Stomach (tissue), 9 donors: ENCODE measurements around the gene SLC38A10. TPM values are rescaled to one million over a fixed set of nuclear protein-coding genes. Genes with fewer than 3 reads are reported as not detected.

Source experiments
- DNase-seq, 2 donors: peaks; one replicate each; pipeline versions ENCODE4 v3.0.0 to v3.0.0-alpha.2; 2013 to 2019
- H3K27ac ChIP-seq, 5 donors: fragments of 200-600 bp in 4 of 5; sonication (generic) in 4 of 5; one replicate each; pipeline ENCODE4 v1.5.1; 2013 to 2019; ENCODE audit warnings: mild to moderate bottlenecking in 1 of 5, moderate library complexity in 1 of 5
- H3K27me3 ChIP-seq, 3 donors: fragments of 200-600 bp; sonication (generic); one replicate each; pipeline ENCODE4 v1.5.1; 2017 to 2019; ENCODE audit warnings: mixed run types in 1 of 3
- H3K36me3 ChIP-seq, 4 donors: fragments of 200-600 bp; sonication (generic); 1 replicate in 3 of 4; 2 replicates in 1 of 4; pipeline ENCODE4 v1.5.1; 2016 to 2019
- H3K4me1 ChIP-seq, 4 donors: fragments of 200-600 bp; sonication (generic); one replicate each; pipeline ENCODE4 v1.5.1; 2016 to 2019
- H3K4me3 ChIP-seq, 4 donors: fragments of 200-600 bp; sonication (generic) in 3 of 4; one replicate each; pipeline ENCODE4 v1.5.1; 2016 to 2019; ENCODE audit warnings: mild to moderate bottlenecking in 1 of 4
- H3K9me3 ChIP-seq, 4 donors: fragments of 200-600 bp; sonication (generic); one replicate each; pipeline ENCODE4 v1.5.1; 2016 to 2019
- EP300 ChIP-seq: sonication (generic); formaldehyde crosslinking; IDR thresholded peaks from one replicate; pipeline ENCODE4 v1.6.1; 2017; ENCODE audit warnings: antibody characterized with exemption
- POLR2A ChIP-seq, 4 donors: fragments of 450-650 bp; IDR thresholded peaks; one replicate each; pipeline ENCODE4 v1.6.1; 2016; ENCODE audit warnings: antibody characterized with exemption in 4 of 4, control low read depth in 2 of 4, mild to moderate bottlenecking in 1 of 4, moderate library complexity in 1 of 4
- POLR2AphosphoS5 ChIP-seq, 3 donors: sonication (generic); formaldehyde crosslinking; IDR thresholded peaks; one replicate each; pipeline ENCODE4 v1.6.1; 2016; ENCODE audit warnings: antibody characterized with exemption in 3 of 3
- WGBS, 5 donors: extraction: QIAGEN DNeasy Blood & Tissue Kit in 3 of 5; methylation state at CpG; one replicate each; pipeline versions ENCODE4 v1.1.5 to v1.1.7; 2013 to 2018; 5-methylcytosine and 5-hydroxymethylcytosine counted together
- intact Hi-C: fragments of 100-400 bp; cut with DNase I; formaldehyde crosslinking; loops from one replicate; pipeline ENCODE4 v1.15.1; 2023; ENCODE audit warnings: low total_unique reads
- polyA plus RNA-seq, 3 donors: library from polyadenylated mRNA; stranded (reverse); fragments of 200-250 nt; gene quantifications; one replicate each; pipeline ENCODE4 v1.2.3, GENCODE V29; 2013
- total RNA-seq, 5 donors: library from RNA; depleted of rRNA; stranded (reverse); fragments of >200 nt; gene quantifications; one replicate each; pipeline versions ENCODE4 v1.1.0 to v1.2.3, GENCODE V29; 2014 to 2016
- TF ChIP-seq, protein P1 (sequence below), 7 experiments: fragments of 450-650 bp in 4 of 7; fragments of 200-600 bp in 3 of 7; sonication (generic) in 3 of 7; IDR thresholded peaks; one replicate each; pipeline ENCODE4 v1.5.1; 2016 to 2019; ENCODE audit warnings: antibody characterized with exemption in 7 of 7, control low read depth in 2 of 7, mild to moderate bottlenecking in 1 of 7
- donor health status: healthy with polysubstance abuse.
- donor health status: Bipolar disorder and iron deficiency.
- donor health status: healthy.

Gene SLC38A10
- total and polyA plus RNA-seq, 8 donors, result 18.6 to 140 (median 67.3) TPM

DNA sequence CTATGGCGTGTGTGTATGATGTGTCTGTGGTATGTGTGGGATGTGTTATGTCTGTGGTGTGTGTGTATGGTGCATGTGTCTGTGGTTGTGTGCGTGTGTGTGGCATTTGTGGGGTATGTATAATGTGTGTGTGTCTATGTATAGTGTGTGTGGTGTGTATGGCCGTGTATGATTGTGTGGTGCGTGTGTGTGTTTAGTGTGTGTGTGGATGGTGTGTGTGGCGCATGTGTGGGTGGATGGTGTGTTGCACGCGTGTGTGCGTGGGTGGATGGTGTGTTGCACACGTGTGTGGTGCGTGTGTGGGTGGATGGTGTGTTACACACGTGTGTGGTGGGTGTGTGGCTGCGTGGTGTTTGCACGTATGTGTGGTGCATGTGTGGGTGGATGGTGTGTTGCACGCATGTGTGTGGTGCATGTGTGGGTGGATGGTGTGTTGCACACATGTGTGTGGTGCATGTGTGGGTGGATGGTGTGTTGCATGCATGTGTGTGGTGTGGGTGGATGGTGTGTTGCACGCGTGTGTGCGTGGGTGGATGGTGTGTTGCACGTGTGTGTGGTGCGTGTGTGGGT is 5.6 kb upstream of the SLC38A10 start:
- no peaks in the 10 kb centered on the region for H3K9me3 ChIP-seq
- intact Hi-C loops, result loop anchor here (10.0 kb wide), 1 partner anchor 184 kb away; no protein-coding TSS in a partner anchor
- 85 to 96% (median 91%) methylated on average over 19 of the region's 19 CpGs for WGBS, 5 donors
- H3K36me3 ChIP-seq, result no peaks in the 10 kb centered on the region
- no peaks in the 10 kb centered on the region for H3K27me3 ChIP-seq
- H3K4me3 ChIP-seq, result no peak overlapping the region
- no peak overlapping the region for H3K27ac ChIP-seq
- H3K4me1 ChIP-seq, result peaks cover 5 to 8% (median 8%) of the 10 kb centered on the region in 4 donors
- DNase-seq, result no peak
- TF ChIP-seq, protein P1, sequence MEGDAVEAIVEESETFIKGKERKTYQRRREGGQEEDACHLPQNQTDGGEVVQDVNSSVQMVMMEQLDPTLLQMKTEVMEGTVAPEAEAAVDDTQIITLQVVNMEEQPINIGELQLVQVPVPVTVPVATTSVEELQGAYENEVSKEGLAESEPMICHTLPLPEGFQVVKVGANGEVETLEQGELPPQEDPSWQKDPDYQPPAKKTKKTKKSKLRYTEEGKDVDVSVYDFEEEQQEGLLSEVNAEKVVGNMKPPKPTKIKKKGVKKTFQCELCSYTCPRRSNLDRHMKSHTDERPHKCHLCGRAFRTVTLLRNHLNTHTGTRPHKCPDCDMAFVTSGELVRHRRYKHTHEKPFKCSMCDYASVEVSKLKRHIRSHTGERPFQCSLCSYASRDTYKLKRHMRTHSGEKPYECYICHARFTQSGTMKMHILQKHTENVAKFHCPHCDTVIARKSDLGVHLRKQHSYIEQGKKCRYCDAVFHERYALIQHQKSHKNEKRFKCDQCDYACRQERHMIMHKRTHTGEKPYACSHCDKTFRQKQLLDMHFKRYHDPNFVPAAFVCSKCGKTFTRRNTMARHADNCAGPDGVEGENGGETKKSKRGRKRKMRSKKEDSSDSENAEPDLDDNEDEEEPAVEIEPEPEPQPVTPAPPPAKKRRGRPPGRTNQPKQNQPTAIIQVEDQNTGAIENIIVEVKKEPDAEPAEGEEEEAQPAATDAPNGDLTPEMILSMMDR (IDR thresholded peaks at IDR 0.05), result no peak
- TF ChIP-seq POLR2A (IDR thresholded peaks at IDR 0.05) (no peak), EP300 (no peak), POLR2AphosphoS5 (IDR thresholded peaks at IDR 0.05) (no peak)

DNA sequence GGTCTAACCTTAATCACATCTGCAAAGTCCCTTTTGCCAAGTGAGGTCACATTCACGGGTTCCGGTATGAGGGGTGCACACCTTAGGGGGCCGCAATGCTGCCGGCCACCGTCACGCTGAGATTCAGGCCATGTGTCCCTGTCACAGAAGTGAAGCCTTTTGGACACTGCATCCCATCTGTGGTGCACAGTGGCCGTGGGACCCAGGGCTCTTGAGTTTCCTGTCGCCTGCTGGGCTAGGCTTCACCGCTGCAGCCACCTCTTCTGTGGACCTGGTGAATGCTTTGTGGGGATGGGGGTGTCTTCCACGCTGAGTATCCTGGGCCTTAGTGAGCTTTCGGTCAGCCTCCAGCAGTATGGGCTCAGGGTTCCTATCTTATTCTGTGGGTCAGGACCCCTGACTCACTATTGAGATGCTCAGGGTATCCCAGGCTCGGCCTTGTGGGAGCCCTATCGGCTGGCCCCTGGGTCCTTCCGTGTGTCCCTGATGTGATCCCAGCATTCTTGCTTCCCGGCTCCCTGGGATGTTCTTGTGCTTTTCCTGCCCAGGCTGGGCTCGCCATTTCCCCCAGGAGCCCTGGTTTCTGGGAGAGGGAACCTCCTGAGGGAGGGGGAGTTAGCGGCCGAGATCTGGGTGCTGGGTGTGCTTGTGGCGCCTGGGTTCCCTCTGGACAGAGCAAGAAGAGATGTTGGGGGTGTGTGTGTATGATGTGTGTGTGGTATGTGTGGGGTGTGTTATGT is 4.9 kb upstream of the SLC38A10 start:
- intact Hi-C loops, result loop anchor here (10.0 kb wide), 1 partner anchor 185 kb away; no protein-coding TSS in a partner anchor
- Histone ChIP-seq H3K9me3 (no peaks in the 10 kb centered on the region), H3K4me1 (peaks cover 6 to 11% (median 11%) of the 10 kb centered on the region in 4 donors), H3K36me3 (no peaks in the 10 kb centered on the region), H3K27ac (peak overlapping the region in 1 of 5 donors; percentile 51), H3K4me3 (no peak overlapping the region), H3K27me3 (no peaks in the 10 kb centered on the region)
- 93 to 97% (median 94%) methylated on average over 17 to 19 of the region's 19 CpGs for WGBS, 5 donors
- DNase-seq, result no peak
- no peak for TF ChIP-seq EP300

DNA sequence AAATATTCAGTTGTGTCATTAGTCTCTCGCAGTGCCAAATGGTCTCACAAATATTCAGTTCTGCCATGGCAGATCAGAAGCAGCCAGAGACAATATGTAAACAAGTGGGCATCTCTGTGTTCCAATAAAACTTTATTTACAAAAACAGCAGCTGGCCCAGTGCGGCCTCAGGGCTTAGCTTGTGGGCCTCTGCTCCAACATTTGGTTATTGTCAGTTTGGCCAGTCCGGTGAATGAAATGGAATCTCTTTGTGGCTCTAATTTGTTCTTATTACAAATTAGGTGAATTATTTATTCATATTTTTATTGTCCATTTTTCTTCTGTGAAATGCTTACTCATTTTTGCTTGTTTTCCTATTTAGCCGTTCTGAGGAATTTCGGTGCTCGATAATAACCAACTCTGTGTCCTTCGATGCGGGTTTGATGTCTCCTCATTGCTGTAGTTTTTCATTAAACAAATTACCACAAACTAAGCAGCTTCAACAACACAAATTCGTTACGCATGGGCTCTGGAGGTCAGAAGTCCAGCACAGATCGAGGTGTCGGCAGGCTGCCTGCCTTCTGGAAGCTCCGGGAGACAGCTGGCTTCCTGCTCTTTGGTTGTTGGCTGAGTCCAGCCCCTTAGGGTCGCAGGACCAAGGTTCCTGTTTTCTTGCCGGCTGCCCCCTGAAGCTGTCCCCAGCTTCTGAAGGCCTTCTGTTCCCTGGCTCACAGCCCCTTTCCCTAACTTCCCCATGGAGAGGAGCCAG is 4.1 kb upstream of the SLC38A10 start:
- no peak for DNase-seq
- peak overlapping the region in 2 of 5 donors; percentile 13 to 51 for H3K27ac ChIP-seq
- H3K9me3 ChIP-seq, result no peaks in the 10 kb centered on the region
- TF ChIP-seq, protein P1 (IDR thresholded peaks at IDR 0.05), result no peak
- TF ChIP-seq POLR2AphosphoS5 (IDR thresholded peaks at IDR 0.05), result no peak
- TF ChIP-seq POLR2A (IDR thresholded peaks at IDR 0.05), result no peak
- no peak for TF ChIP-seq EP300
- intact Hi-C loops, result no loop called here
- 71 to 85% (median 77%) methylated on average over 15 of the region's 15 CpGs for WGBS, 5 donors
- H3K4me1 ChIP-seq, result peaks cover 10 to 15% (median 14%) of the 10 kb centered on the region in 4 donors
- H3K4me3 ChIP-seq, result no peak overlapping the region
- H3K36me3 ChIP-seq, result no peaks in the 10 kb centered on the region
- H3K27me3 ChIP-seq, result no peaks in the 10 kb centered on the region

DNA sequence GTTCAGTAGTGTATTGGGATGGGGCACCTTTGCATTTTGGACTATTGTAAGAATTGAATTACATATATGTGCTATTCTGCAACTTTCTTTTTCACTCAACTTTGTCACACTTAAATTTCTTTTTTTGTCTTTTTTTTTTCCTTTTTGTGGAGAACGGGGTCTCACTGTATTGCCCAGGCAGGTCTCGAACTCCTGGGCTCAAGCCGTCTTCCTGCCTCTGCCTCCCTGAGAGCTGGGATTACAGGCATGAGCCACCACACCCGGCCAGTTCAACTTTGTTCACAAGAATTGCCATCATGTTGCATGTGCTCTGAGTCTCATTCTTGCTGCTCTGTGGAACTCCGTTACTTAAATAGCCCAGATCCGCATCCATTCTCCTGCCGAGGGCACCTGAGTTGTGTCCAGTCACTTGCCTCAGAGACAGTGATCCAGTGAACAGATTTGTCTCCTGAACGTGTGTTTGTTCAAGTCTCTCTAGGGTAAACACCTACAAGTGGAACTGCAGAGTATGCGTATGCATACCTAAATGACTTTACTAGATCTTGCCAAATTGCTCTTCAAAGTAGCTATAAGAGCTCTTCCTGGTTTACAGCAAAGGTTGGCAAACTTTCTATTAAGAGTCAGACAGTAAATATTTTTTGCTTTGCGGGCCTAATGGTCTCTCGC is 3.4 kb upstream of the SLC38A10 start:
- Histone ChIP-seq H3K4me1 (peaks cover 17 to 22% (median 21%) of the 10 kb centered on the region in 4 donors), H3K27me3 (no peaks in the 10 kb centered on the region), H3K36me3 (no peaks in the 10 kb centered on the region), H3K27ac (peak overlapping the region in 2 of 5 donors; percentile 13 to 51), H3K9me3 (no peaks in the 10 kb centered on the region), H3K4me3 (no peak overlapping the region)
- intact Hi-C loops, result no loop called here
- 58 to 72% (median 63%) methylated on average over 11 of the region's 11 CpGs for WGBS, 5 donors
- no peak for DNase-seq
- TF ChIP-seq EP300, result no peak
- peak in 1 of 3 donors; percentile 28 for TF ChIP-seq POLR2AphosphoS5 (IDR thresholded peaks at IDR 0.05)
